ENCODE data around the gene C14orf132.

DNA sequence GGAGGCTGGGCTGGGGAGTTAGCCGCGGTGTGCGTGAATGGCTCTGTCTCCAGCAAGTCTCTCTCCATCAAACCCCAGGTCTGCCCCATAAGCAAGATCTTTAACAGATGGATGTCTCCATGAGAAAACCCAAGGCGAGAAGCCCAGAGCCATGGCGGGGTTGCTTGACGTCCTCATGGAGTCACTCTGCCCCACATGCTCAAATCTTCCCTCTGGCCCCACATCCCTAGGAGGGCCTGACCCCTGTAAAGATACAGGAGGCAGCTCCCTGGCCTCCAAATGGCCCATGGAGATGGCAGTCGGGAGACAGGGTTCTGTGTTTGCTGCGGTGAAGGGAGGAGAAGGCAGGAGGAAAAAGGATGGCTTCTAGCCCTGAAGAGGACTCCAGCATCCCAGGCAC is 49.3 kb downstream of the C14orf132 start:
- TF ChIP-seq, protein P1, sequence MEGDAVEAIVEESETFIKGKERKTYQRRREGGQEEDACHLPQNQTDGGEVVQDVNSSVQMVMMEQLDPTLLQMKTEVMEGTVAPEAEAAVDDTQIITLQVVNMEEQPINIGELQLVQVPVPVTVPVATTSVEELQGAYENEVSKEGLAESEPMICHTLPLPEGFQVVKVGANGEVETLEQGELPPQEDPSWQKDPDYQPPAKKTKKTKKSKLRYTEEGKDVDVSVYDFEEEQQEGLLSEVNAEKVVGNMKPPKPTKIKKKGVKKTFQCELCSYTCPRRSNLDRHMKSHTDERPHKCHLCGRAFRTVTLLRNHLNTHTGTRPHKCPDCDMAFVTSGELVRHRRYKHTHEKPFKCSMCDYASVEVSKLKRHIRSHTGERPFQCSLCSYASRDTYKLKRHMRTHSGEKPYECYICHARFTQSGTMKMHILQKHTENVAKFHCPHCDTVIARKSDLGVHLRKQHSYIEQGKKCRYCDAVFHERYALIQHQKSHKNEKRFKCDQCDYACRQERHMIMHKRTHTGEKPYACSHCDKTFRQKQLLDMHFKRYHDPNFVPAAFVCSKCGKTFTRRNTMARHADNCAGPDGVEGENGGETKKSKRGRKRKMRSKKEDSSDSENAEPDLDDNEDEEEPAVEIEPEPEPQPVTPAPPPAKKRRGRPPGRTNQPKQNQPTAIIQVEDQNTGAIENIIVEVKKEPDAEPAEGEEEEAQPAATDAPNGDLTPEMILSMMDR (IDR thresholded peaks at IDR 0.05): no peak
- no peak for TF ChIP-seq POLR2A (IDR thresholded peaks at IDR 0.05)
